GM18907 (cell line): ENCODE results near the gene CEP63.
A peak's percentile ranks its signal among the peaks of the same experiment; 100 is the strongest.
"Not testable (repeated sequence)": the region's sequence is repeated elsewhere in the genome, so short reads cannot be mapped to it uniquely, and the experiment has no call there.

Experiments
- ATAC-seq: cut with Tn5 transposase; IDR thresholded peaks from one replicate; pipeline ENCODE4 v1.9.1; 2021; ENCODE audit warnings: mild to moderate bottlenecking, moderate library complexity; ENCODE audit not compliant: unreplicated experiment

Gene CEP63

DNA sequence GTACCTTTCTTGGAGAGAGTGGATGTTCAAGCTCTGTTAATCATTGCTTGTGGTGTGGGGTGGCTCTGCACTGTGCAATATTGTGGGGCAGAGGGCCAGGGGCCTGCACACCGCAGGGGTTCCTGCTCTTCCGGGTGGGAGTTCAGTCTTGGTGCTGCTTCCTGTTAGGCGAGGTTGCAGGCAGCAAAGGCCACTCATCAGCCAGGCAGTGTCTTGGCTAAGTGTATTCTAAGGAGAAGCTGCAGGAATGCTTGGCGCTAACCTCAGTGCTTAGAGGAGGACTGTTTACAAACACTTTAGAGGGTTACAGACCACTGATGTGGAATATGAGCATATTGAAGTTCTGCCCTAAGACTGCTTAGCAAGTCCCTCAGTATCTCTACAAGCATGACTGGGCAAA is 81.7 kb downstream of the CEP63 start:
- no peak for ATAC-seq

DNA sequence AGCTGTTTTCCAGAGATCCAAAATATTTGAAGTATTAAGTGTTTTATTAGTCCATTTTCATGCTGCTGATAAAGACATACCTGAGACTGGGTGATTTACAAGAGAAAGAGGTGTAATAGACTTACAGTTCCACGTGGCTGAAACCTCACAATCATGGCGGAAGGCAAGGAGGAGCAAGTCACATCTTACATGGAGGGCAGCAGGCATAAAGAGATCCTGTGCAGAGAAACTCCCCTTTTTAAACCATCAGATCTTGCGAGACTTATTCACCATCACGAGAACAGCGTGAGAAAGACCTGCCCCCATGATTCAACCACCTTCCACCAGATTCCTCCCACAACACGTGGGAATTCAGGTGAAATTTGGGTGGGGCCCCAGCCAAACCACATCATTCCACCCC is 82.9 kb downstream of the CEP63 start:
- ATAC-seq = no peak

DNA sequence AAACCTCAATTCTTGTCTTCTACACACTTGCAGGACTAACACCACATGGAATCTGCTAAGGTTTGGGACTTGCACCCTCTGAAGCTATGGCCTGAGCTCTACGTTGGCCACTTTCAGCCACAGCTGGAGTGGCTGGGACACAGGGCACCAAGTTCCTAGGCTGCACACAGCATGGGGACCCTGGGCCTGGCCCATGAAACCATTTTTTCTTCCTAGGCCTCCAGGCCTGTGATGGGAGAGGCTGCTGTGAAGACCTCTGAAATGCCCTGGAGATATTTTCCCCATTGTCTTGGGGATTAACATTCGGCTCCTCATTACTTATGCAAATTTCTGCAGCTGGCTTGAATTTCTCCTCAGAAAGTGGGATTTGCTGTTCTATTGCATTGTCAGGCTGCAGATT is 84.0 kb downstream of the CEP63 start:
- ATAC-seq = not testable (repeated sequence)

DNA sequence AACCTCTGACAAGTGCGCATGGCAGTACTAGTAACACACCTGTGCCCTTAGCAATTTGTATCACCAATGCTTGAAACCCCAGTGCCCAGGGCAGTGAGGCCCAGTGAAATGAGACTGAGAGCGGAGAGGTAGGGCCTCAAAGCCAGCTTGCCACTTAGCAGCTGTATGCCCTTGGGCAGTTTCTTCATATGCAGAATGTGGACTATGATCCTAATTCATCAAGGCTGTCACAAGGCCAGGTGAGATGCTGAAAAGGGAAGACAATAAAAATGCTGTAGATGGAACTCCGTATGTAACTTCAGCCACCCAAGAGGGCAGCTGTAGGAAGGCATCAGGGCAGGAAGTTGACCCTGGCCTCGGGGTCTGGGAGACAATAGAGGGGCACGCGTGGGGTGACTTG is 90.6 kb downstream of the CEP63 start:
- no peak for ATAC-seq

DNA sequence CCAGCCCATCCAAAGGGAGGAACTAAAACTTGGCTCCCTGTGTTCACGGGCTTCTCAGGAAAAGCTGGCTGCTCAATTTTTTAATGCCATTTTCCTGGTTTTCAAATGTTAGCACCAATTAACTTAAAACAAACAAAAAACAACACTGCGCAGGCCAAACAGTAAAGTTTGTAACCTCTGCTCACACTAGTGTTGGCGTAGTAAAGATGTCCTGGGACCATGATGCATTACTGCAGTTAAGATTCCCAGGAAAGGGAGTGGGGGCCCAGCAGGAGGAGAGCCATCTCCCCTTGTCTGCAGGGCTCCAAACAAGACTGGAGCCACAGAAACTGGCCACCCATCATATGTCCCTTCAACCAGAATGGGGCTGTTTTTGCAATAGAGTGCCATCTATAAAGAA is 91.0 kb downstream of the CEP63 start:
- ATAC-seq = no peak

DNA sequence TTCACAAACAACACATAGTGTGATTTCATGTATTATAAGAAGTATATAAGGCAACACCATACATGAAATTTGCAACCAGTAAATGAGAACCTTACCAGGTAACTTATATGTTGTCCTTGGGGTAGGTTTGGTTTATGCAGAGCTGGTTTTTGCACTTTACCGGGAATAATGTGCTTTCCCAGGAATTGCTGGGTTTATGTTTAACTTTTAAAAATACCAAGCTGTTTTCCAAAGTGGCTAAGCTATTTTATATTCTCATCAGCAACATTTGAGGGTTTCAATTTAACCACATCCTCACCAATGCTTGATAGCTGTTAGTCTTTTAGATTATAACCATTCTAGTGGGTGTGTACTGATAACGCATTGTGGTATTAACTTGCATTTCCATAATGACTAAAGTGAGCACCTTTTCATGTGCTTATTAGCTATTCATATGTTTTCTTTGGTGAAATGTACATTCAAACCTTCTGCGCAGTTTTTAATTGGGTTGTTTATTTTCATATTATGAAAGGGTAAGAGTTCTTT is 93.3 kb downstream of the CEP63 start:
- ATAC-seq = no peak

DNA sequence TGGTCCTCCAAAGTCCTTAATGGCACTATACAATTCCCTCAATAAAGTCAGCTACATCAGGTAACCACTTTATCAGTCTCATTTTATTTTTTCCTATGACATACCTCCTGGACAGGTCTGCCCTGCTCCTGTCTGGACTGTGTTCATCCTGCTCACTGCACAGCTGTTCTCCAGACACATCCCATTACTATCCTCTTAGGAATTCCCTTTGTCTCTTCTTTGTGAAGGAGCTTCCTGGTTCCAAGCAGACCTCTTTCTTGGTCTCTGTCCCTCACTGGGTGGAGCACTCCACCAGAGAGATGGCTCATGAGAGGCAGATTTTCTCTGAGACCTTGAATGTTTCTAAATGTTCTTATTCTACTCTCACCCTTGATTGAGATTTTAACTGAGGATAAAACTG is 104.9 kb downstream of the CEP63 start:
- no peak for ATAC-seq

DNA sequence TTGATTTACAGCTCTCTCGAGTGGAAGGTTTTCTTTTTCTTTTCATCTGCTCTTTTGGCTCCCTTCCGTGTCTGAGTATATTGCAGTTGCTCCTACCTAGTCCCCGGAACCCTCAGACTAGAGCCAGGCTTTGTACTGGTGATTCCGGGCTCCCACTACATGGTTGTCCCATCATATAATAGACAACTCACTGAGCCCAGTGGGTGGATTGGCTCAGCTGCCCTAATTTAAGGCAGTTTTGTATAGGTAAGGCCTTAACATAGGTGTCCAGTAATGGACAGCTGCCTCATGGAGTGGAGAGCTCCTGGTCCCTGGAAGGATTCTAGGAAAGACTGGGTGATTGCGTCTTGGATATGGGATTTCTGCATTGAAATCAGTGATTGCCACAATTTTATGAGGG is 106.9 kb downstream of the CEP63 start:
- ATAC-seq = no peak

DNA sequence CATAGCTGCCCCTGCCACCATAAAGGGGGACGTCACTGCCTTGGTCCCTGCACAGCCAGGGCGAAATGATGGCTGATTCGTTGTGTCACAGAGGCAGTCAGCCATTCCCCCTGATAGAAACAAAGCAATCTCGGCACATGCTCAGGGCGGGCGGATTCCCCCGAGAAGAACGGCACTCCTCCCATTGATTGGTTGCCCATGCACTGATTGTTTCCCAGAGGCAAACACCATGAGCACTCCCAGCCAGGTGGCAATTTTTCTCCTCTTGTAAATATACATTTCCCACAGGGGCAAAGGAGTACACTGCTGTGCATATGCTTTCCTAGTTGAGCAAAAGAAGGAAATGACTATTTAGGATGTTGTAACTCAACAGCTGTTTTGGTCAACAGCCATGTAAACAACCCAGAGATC is 108.5 kb downstream of the CEP63 start:
- no peak for ATAC-seq

DNA sequence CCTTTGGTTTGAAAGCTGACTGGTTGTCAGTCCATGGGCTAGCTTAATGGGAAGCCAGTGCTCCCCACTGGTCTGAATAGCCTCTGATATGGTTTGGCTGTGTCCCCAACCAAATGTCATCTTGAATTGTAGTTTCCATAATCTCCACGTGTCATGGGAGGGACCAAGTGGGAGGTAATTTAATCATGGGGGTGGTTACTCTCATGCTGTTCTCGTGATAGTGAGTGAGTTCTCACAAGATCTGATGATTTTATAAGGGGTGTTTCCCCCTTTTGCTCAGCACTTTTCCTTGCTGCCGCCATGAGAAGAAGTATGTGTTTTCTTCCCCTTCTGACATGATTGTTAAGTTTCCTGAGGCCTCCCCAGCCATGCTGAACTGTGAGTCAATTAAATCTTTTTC is 109.1 kb downstream of the CEP63 start:
- ATAC-seq = not testable (repeated sequence)

DNA sequence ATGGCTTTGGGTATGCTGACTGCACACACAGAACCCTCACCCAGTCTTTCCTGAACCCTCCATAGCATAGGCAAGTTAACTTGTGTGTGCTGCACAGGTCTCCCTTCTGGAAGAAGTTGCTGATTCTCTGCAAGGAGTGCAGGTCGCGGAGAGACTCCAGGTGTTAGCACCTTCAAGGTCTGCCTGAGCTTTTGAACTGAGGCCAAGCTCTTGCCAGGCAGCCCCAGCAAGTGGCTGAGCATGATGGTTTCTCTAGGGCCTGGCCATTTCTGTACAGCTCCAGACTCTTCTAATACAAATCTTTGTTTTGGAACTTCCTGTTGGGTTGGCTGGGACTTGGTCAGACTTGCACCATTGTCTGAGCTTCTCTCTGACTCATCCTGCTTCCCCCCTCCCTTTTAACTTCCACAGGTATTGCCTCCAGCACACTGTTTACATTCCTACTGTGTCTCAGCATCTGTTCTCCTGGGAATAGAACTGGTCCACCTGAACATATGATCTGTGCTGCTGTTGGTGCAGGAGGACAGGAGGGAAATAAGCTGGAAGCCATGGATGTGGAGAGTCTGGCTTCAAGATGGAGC is 111.6 kb downstream of the CEP63 start:
- ATAC-seq = no peak

DNA sequence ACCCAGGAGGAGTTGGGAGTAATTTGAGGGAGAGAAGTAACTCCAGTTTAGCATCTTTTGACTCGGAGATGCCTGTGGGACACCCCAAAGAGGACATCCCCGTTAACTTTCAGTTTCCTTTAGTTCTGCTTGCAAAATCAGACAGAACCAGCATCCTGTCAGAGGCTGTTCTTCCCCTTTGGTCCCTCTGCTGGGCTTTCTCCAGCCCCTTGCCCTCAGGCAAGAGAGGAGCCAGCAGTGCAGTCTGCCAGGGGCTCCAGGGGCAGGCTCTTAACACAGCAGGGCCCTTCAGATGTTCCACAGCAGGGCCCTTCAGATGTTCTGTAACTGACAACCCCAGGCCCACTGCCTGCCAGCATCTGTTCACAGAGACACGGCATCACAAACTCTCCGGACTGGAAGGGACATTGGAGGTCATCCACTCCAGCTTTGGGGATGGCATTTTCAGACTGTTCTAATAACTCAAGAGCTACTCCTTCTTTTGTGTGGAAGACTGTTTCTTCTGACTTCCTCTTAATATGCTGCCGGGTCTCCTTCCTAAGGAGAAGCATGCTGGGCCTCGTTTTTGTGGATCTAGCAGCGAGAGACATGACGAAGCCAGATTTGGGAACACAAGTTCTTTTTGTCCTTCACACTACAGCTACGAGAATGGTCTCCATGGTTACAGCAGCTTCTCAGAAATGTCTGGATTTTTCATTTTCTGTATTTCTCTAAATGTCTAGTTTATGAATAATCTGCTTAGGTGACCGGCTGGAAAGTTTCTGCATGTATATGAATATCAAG is 113.1 kb downstream of the CEP63 start:
- no peak for ATAC-seq

DNA sequence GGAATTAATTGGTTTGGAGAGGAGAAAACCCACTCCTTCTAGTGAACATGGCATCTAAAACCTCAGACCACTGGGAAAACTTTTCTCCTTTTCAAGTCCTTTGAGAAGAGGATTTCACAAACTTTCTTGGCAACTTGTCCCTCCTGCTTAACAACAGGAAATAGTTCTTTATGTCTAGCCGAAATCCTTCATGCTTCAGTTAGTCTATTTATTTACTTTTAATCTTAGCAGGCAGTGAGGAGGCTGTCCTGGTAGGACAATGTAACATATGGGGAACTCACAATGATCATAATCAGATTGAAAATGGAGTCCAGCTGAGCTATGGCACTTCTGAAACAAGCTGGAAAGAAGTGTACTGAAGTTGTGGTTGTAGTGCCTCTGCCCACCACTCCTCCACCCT is 114.3 kb downstream of the CEP63 start:
- no peak for ATAC-seq

DNA sequence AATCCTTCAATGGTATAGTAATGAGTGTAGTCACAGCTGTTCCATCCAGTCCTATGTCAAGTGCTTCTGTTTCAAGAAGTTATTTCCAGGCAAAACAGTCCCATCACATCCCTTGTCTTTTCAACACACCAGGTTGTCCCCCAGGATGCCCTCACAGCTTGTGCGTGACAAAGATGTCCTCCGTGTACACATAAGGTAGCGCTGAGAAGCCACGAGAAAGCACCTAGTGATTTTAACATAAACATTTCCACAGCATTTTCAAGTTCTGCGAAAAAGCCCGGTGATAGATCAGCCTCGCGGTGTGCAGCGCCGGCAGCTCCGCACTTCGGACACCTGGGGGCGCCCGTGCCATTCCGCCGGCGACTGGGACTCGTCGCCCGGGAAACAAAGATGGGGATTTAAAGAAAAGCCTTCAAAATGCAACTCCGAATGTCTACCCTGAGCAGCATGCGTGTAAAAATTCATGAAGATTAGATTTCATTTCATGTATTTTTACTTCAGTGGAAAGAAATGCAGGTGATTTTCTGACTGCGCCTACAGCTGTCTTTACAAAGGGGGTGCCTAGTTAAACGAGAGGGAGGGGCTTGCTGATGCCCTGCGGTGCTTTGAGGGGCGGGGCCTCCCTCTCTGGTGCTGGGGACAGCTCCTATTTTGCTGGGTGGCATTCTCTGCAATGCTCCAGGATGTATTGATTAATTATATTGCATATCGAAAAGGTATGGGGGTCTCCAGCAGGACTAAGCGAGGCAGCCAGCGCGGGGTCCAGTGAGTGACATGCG is 115.0 kb downstream of the CEP63 start:
- peak; percentile 77 for ATAC-seq

DNA sequence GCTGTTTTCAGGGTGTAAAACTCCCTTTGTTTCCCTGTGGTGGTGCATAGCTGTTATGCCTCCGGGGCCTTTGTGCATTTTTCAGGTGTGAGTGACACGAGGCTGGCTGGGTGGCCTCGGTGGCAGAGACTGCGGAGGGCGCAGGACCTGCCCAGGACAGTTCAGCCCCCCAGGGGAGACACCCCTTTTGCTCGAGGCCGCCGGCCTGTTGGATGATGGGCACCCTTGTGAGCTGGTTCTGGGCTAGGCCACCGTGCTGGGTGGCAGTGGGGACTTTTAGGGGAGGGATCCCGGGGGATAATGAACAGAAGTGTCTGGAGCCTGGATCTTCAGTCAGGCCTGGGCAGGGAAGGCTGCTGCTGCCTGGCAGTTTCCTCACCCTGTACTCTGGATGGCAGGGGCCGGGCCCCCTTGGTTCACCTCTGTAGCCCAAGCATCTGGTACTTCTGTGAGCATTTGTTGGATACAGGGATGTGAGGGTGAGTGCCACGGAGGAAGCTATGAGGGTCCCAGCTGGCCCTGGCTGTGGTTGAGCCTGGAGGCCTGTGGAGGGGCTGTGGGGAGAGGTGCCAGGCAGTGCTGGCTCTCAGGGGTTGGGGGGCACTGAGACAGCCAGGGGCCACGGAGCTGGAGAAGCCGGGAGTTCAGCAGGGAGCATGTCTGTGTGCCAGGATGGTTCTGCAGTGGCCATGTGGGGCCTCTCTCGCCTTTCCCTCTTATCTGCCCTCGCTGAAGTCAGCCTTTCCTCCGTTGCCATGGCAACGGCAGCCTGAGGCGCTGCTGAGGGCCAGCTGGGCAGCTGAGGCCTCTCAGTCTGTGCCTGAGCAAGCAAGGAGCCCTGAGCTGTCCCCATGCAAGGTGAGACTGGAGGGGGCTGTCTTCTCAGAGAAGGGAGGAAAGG is 115.9 kb downstream of the CEP63 start:
- ATAC-seq = no peak

DNA sequence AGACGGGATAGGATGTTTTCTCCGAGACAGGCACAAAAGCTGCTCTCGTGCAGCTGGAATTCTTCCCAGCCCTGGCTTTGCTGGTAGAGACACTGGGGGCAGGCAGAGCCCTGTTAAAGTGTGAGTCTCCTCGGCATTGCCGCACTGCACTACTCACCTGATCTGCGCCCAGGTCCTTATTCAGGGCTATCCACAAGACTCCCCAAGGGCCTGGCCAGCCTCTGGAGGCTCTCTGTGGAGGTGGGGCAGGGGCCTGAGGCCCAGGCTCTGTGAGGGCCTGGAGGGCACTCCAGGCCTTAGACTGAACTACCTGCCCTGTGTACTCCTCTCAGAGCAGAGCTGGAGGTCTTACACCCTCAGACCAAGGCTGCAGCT is 116.6 kb downstream of the CEP63 start:
- ATAC-seq = no peak

DNA sequence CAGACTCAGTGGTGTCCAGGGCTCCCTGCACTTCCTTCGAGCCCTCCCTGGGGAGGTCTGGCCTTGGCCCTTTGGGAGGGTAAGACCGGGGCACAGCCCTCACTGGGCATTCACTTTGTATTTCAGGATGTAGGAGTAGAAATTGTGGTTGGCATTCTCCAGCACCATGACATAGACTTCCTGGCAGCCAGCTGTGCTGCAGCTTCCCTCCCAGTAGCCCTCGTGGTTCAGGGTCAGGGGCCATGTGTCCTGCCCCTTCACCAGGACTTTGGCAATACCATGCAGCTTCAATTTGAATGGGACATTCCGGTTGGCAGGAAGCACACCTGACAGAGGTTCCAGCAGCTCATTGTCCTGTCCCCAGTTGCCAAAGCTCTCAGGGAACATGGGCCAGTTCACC is 117.6 kb downstream of the CEP63 start:
- ATAC-seq = no peak

DNA sequence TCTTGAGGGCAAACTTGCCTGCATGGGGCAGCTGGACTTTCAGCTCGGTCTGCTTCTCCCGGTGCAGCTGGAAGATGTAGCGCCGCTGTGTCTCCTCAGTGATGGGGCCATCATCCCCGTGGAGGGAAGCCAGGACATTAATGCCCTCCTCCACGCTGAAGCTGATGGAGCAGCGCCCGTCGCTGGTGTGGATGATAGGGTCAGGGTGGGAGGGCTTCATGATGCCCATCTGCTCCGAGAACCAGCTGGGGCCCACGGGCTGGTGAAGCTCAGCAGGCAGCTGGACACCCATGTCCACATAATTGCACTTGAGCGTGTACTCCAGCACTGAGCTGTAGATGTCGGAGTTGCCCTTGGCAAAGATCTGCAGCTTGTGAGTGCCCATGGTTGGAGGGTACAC is 118.1 kb downstream of the CEP63 start:
- no peak for ATAC-seq

DNA sequence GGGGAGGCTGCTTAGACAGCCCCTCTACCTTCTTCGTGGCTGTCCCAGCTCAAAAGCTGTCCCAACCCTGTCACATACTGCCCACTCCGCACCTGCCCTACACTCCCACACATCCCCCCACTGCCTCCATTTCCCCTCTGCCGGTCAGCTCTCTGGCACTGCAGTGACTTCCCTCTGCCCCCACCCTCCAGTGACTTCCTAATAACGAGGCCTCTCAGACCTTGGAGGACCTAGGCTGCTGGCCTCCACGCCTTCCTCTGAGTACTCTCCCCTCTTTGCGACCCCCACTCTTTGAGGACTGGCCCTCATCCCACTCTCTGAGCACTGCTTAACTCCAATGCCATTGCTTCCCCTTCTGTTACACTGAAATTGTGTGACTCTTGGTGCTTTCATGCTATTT is 119.7 kb downstream of the CEP63 start:
- ATAC-seq = no peak

DNA sequence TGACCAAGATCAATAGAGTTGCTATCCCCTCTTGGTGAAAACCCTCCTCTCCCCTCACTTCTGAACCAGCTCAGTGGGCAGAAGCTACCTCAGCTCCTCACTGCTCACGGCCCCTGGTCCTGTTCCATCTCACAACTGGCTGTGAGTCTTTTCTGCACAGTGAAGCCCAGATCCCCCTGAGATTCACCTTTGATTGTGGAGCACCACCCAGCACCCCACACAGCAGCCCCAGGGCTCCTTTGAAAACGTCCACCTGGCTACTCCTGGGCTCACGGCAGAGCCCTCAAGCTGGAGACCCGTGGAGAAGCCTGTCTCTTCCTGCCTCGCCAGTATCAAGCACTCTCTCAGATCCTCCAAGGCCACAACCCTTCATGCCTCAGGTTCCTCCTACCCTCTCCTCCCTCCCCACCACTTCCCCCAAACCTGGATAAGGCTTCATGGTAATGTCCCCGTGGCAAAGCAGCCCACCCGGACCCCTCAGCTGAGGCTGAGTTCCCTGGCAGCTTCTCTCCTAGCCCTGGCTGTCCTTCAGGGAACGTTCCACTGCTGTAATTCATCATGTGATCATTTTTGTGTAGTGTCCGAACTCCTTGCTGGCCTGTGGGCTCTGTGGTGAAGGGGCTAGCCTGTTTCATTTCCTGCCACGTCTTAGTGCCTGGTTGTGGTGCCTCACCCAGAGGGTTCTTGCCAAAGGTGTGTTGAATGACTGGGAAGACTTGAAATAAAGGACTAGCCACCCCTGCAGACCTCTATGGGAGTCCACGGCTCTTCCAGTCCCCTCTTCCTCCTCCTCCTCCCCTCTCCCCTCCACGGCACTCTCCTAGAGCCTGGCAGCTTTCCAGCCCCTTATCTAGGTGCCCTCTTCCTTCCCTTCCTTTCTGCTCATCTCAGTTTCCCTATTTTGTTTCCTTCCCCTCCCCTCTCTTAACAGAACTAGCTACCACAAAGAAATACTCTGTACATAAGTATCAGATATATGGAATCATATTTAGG is 120.5 kb downstream of the CEP63 start:
- no peak for ATAC-seq
